GM23338 (cell line): ENCODE data around the gene ALDH3B1.

Experiments
- EZH2 ChIP-seq: fragments of 200-600 bp; sonication (generic); IDR thresholded peaks from one replicate; pipeline ENCODE4 v1.8.0; 2017; ENCODE audit warnings: antibody characterized with exemption, mild to moderate bottlenecking, low read depth; ENCODE audit not compliant: unreplicated experiment
- EZH2phosphoT487 ChIP-seq: fragments of 200-600 bp; sonication (generic); IDR thresholded peaks from one replicate; pipeline ENCODE4 v1.8.1; 2018; ENCODE audit warnings: antibody characterized with exemption; ENCODE audit not compliant: unreplicated experiment
- JUNB ChIP-seq: IDR thresholded peaks from one replicate; pipeline ENCODE4 v1.6.1; 2016; ENCODE audit warnings: antibody characterized with exemption; ENCODE audit not compliant: unreplicated experiment
- POLR2AphosphoS5 ChIP-seq: IDR thresholded peaks from 2 replicates; pipeline ENCODE4 v1.6.1; 2016; ENCODE audit warnings: antibody characterized with exemption, low read depth
- TF ChIP-seq, protein P1 (sequence below), 2 experiments: fragments of 200-600 bp in 1 of 2; sonication (generic) in 1 of 2; conservative IDR thresholded peaks; 2 replicates each; pipeline versions ENCODE4 v1.5.1 to v1.6.1; 2016 to 2017; ENCODE audit warnings: antibody characterized with exemption in 2 of 2, low read depth in 2 of 2, mild to moderate bottlenecking in 2 of 2, moderate library complexity in 1 of 2

- no peak for TF ChIP-seq POLR2AphosphoS5
- TF ChIP-seq EZH2 = no peak
- TF ChIP-seq, protein P1, sequence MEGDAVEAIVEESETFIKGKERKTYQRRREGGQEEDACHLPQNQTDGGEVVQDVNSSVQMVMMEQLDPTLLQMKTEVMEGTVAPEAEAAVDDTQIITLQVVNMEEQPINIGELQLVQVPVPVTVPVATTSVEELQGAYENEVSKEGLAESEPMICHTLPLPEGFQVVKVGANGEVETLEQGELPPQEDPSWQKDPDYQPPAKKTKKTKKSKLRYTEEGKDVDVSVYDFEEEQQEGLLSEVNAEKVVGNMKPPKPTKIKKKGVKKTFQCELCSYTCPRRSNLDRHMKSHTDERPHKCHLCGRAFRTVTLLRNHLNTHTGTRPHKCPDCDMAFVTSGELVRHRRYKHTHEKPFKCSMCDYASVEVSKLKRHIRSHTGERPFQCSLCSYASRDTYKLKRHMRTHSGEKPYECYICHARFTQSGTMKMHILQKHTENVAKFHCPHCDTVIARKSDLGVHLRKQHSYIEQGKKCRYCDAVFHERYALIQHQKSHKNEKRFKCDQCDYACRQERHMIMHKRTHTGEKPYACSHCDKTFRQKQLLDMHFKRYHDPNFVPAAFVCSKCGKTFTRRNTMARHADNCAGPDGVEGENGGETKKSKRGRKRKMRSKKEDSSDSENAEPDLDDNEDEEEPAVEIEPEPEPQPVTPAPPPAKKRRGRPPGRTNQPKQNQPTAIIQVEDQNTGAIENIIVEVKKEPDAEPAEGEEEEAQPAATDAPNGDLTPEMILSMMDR (conservative IDR thresholded peaks at IDR 0.05; ENCODE audit: low read depth in 2 of 2) = no peak
- TF ChIP-seq JUNB = no peak
- TF ChIP-seq EZH2phosphoT487 = no peak
These were observed 9.4 kb downstream of the ALDH3B1 start for GRCh38 chr11:68019486-68019885.
